Measurements from ENCODE around the gene GSPT1. TPM values are rescaled to one million over a fixed set of nuclear protein-coding genes. Genes with fewer than 3 reads are reported as not detected.

The GSPT1 gene
- total RNA-seq, 4 donors from 2014 or later, result 29.9 to 98.9 (median 64.6) TPM

DNA sequence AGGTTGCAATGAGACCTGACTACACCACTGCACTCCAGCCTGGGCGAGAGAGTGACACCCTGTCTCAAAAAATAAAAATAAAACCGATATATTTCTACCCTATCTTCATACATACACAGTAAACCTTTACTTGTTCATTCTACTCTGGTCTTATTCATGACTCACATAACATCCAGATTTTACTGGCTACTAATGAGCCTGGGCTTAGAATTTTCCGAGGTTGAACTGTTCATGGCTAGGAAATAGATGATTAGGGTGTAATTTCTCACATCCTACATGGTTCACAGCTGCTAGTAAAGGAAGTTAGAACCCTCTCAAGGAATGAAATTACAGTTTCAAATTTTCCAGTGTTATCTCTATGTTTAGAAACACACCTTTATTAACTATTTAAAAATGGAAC lies 14.7 kb downstream of the GSPT1 start:
- Histone ChIP-seq H3K27me3 (no peaks in the 10 kb centered on the region), H3K4me3 (no peak overlapping the region), H3K27ac (no peak overlapping the region), H3K9me3 (no peaks in the 10 kb centered on the region), H3K4me1 (peaks cover 0 to 13% (median 2%) of the 10 kb centered on the region in 4 donors), H3K36me3 (peaks cover 0 to 2% (median 0%) of the 10 kb centered on the region in 4 donors)
- intact Hi-C loops (cut with DNase I; ENCODE audit: low total_unique reads), result no loop called here
- in situ Hi-C loops (cut with MboI; ENCODE audit: low pct_ligation_motif_present in 1 of 4, low pct_unique_long_range_greater_than_20kb in 1 of 4, low sequenced_read_pairs in 3 of 4), result no loop called here
- 61 to 63% methylated on average over 3 of the region's 3 CpGs for whole genome bisulfite sequencing, 2 donors (ENCODE audit: low coverage in 1 of 2)
- no peak for DNase-seq
- TF ChIP-seq, protein P1, sequence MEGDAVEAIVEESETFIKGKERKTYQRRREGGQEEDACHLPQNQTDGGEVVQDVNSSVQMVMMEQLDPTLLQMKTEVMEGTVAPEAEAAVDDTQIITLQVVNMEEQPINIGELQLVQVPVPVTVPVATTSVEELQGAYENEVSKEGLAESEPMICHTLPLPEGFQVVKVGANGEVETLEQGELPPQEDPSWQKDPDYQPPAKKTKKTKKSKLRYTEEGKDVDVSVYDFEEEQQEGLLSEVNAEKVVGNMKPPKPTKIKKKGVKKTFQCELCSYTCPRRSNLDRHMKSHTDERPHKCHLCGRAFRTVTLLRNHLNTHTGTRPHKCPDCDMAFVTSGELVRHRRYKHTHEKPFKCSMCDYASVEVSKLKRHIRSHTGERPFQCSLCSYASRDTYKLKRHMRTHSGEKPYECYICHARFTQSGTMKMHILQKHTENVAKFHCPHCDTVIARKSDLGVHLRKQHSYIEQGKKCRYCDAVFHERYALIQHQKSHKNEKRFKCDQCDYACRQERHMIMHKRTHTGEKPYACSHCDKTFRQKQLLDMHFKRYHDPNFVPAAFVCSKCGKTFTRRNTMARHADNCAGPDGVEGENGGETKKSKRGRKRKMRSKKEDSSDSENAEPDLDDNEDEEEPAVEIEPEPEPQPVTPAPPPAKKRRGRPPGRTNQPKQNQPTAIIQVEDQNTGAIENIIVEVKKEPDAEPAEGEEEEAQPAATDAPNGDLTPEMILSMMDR (IDR thresholded peaks at IDR 0.05), result no peak
- no peak for TF ChIP-seq EP300 (IDR thresholded peaks at IDR 0.05; ENCODE audit: low read depth)
- no peak for TF ChIP-seq POLR2AphosphoS5 (IDR thresholded peaks at IDR 0.05)
- no peak for TF ChIP-seq POLR2A (IDR thresholded peaks at IDR 0.05)

DNA sequence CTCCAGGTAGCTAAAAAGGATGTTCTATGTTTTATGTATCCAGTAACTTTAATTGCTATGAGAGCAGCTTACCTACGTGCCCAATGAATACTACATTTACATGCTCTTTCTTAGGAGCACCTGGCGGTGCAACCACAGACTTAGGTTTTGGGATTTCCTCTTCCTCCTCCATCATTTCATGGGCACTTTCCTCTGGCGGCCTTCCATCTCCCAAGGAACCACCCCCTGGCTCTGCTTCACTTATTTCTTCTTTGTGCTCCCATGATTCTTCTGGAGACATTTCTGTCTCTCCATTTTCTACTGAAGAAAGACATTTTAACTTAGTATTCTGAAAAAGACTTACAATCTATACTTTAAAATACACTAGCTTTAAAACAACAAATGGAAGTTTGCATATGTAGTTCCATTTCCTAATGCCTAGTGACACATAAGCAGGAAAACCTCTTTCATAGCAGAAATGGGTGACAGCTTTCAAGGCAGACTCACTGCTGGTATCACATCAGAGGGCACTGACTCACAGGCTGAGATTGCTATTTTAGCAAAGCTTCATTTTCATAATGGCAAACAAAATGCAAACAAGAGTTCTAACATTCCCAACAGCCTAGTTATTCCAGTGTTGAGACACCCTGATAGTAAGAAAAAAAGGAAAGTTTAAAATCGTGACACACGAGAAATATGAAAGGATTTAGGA lies 19.1 kb downstream of the GSPT1 start:
- H3K4me3 ChIP-seq, result no peak overlapping the region
- in situ Hi-C loops (cut with MboI; ENCODE audit: low pct_ligation_motif_present in 1 of 4, low pct_unique_long_range_greater_than_20kb in 1 of 4, low sequenced_read_pairs in 3 of 4) (no loop called here), intact Hi-C loops (cut with DNase I; ENCODE audit: low total_unique reads) (no loop called here)
- peaks cover 0 to 33% (median 2%) of the 10 kb centered on the region in 4 donors for H3K36me3 ChIP-seq
- no peaks in the 10 kb centered on the region for H3K9me3 ChIP-seq
- no peak overlapping the region for H3K27ac ChIP-seq
- 85% methylated on average over 5 of the region's 5 CpGs for WGBS, 2 donors (ENCODE audit: low coverage in 1 of 2)
- peaks cover 0 to 13% (median 0%) of the 10 kb centered on the region in 4 donors for H3K4me1 ChIP-seq
- H3K27me3 ChIP-seq, result no peaks in the 10 kb centered on the region
- TF ChIP-seq POLR2AphosphoS5 (IDR thresholded peaks at IDR 0.05) (no peak), POLR2A (IDR thresholded peaks at IDR 0.05) (no peak), EP300 (IDR thresholded peaks at IDR 0.05; ENCODE audit: low read depth) (no peak)
- TF ChIP-seq, protein P1 (IDR thresholded peaks at IDR 0.05), result no peak
- DNase-seq, result no peak

DNA sequence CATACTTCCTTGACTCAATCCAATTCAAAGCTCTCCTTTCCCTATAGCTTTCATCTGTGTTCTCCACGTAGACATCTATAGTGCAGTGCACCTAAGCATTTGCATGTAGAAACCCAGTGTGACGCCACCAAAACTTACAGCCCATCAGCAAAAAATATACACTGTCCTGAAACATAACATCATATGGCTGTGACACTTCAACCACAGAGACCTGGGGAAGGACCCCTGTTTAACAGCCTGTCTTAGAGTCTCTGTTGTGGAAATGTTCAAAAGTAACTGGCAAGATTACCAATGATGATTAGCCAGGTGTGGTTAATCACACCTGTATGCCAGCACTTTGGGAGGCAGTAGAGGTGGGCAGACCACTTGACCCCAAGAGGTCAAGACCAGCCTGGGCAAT lies 22.2 kb downstream of the GSPT1 start:
- H3K27ac ChIP-seq, result no peak overlapping the region
- peaks cover 0 to 43% (median 8%) of the 10 kb centered on the region in 4 donors for H3K36me3 ChIP-seq

DNA sequence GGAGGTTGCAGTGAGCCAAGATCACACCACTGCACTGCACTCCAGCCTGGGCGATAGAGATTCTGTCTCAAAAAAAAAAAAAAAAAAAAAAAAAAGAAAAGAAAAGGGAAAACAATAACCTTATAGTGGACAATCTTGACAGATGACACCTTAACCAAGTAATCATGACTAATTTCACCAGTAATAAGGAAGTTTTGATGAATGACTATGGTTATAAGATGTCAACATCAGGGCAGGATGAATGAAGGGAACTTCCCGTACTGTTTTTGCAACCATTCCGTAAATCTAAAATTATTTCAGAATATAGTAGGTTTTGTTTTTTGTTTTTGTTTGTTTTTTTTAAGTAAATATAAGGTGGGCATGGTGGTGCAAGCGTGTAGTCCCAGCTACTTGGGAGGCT lies 23.0 kb downstream of the GSPT1 start:
- no peak overlapping the region for H3K4me3 ChIP-seq
- in situ Hi-C loops (cut with MboI; ENCODE audit: low pct_ligation_motif_present in 1 of 4, low pct_unique_long_range_greater_than_20kb in 1 of 4, low sequenced_read_pairs in 3 of 4) (no loop called here), intact Hi-C loops (cut with DNase I; ENCODE audit: low total_unique reads) (no loop called here)
- peaks cover 0 to 47% (median 11%) of the 10 kb centered on the region in 4 donors for H3K36me3 ChIP-seq
- no peaks in the 10 kb centered on the region for H3K27me3 ChIP-seq
- DNase-seq, result no peak
- H3K4me1 ChIP-seq, result peaks cover 0 to 4% (median 0%) of the 10 kb centered on the region in 4 donors
- TF ChIP-seq POLR2AphosphoS5 (IDR thresholded peaks at IDR 0.05) (no peak), POLR2A (IDR thresholded peaks at IDR 0.05) (no peak), EP300 (IDR thresholded peaks at IDR 0.05; ENCODE audit: low read depth) (no peak)
- TF ChIP-seq, protein P1 (IDR thresholded peaks at IDR 0.05), result no peak
- no peak overlapping the region for H3K27ac ChIP-seq
- 64 to 69% methylated on average over 3 to 4 of the region's 4 CpGs for WGBS, 2 donors (ENCODE audit: low coverage in 1 of 2)
- no peaks in the 10 kb centered on the region for H3K9me3 ChIP-seq

More for the DNA sequence above, 22.2 kb downstream of the GSPT1 start:
- no peak overlapping the region for H3K4me3 ChIP-seq
- no peak for DNase-seq
- in situ Hi-C loops (cut with MboI; ENCODE audit: low pct_ligation_motif_present in 1 of 4, low pct_unique_long_range_greater_than_20kb in 1 of 4, low sequenced_read_pairs in 3 of 4) (no loop called here), intact Hi-C loops (cut with DNase I; ENCODE audit: low total_unique reads) (no loop called here)
- H3K4me1 ChIP-seq, result peaks cover 0 to 4% (median 0%) of the 10 kb centered on the region in 4 donors
- WGBS, 2 donors (ENCODE audit: low coverage in 1 of 2), result 86% methylated on average over 2 of the region's 2 CpGs; no CpG with 5 or more reads in 1 of the 2 donors
- TF ChIP-seq, protein P1 (IDR thresholded peaks at IDR 0.05), result no peak
- TF ChIP-seq POLR2A (IDR thresholded peaks at IDR 0.05) (no peak), EP300 (IDR thresholded peaks at IDR 0.05; ENCODE audit: low read depth) (no peak), POLR2AphosphoS5 (IDR thresholded peaks at IDR 0.05) (no peak)
- H3K9me3 ChIP-seq, result no peaks in the 10 kb centered on the region
- no peaks in the 10 kb centered on the region for H3K27me3 ChIP-seq

All from transverse colon (tissue), 4 donors.